GM23338 (cell line): ENCODE results near the gene FARP1.

ENCODE experiments used
- CREB1 ChIP-seq: fragments of 250-450 bp; sonication (Bioruptor Pico); IDR thresholded peaks from 2 replicates; pipeline ENCODE4 v1.5.0; 2020; ENCODE audit warnings: low read depth, mild to moderate bottlenecking, moderate library complexity
- CTCF ChIP-seq, 2 experiments: fragments of 200-600 bp in 1 of 2; sonication (generic) in 1 of 2; conservative IDR thresholded peaks; 2 replicates each; pipeline versions ENCODE4 v1.5.1 to v1.6.1; 2016 to 2017; ENCODE audit warnings: antibody characterized with exemption in 2 of 2, low read depth in 2 of 2, mild to moderate bottlenecking in 2 of 2, moderate library complexity in 1 of 2
- ETS1 ChIP-seq: IDR thresholded peaks from 2 replicates; pipeline ENCODE4 v1.6.1; 2016; ENCODE audit warnings: antibody characterized with exemption
- EZH2 ChIP-seq: fragments of 200-600 bp; sonication (generic); IDR thresholded peaks from one replicate; pipeline ENCODE4 v1.8.0; 2017; ENCODE audit warnings: antibody characterized with exemption, mild to moderate bottlenecking, low read depth; ENCODE audit not compliant: unreplicated experiment
- EZH2phosphoT487 ChIP-seq: fragments of 200-600 bp; sonication (generic); IDR thresholded peaks from one replicate; pipeline ENCODE4 v1.8.1; 2018; ENCODE audit warnings: antibody characterized with exemption; ENCODE audit not compliant: unreplicated experiment
- JUNB ChIP-seq: IDR thresholded peaks from one replicate; pipeline ENCODE4 v1.6.1; 2016; ENCODE audit warnings: antibody characterized with exemption; ENCODE audit not compliant: unreplicated experiment
- NANOG ChIP-seq: IDR thresholded peaks from 2 replicates; pipeline ENCODE4 v1.6.1; 2016; ENCODE audit warnings: antibody characterized with exemption, borderline replicate concordance
- POLR2AphosphoS5 ChIP-seq: IDR thresholded peaks from 2 replicates; pipeline ENCODE4 v1.6.1; 2016; ENCODE audit warnings: antibody characterized with exemption, low read depth
- REST ChIP-seq: IDR thresholded peaks from one replicate; pipeline ENCODE4 v1.6.1; 2018; ENCODE audit warnings: antibody characterized with exemption; ENCODE audit not compliant: unreplicated experiment
- ZNF114 ChIP-seq: fragments of 250-450 bp; sonication (Bioruptor Pico); IDR thresholded peaks from 2 replicates; pipeline ENCODE4 v1.5.0; 2020; ENCODE audit warnings: mild to moderate bottlenecking, moderate library complexity
- ZNF462 ChIP-seq: fragments of 250-450 bp; sonication (Bioruptor Pico); IDR thresholded peaks from 2 replicates; pipeline ENCODE4 v1.5.0; 2020; ENCODE audit warnings: mild to moderate bottlenecking, moderate library complexity

GRCh38 chr13:98291658-98292057 lies 148.8 kb downstream of the FARP1 start:
- TF ChIP-seq CTCF (conservative IDR thresholded peaks at IDR 0.05; ENCODE audit: low read depth in 2 of 2) (no peak), EZH2 (no peak), REST (no peak), POLR2AphosphoS5 (no peak), CREB1 (no peak), ZNF462 (CRISPR knock-in tag) (0 out of 2 replicates have a peak, but pooled peaks have one; percentile 57), EZH2phosphoT487 (no peak), ETS1 (no peak), ZNF114 (no peak), JUNB (no peak), NANOG (no peak)
